H1 (cell line): ENCODE data around the gene CA5A. TPM values are rescaled to one million over a fixed set of nuclear protein-coding genes. Genes with fewer than 3 reads are reported as not detected.

Experiments
- CTCF ChIA-PET: fragments of 300-600 bp; sonication (Branson Sonifier 250); formaldehyde crosslinking; loops from one replicate; lab custom pipeline; 2021; ENCODE audit not compliant: partially characterized antibody; lab: Charles Lee
- POLR2A ChIA-PET: fragments of 300-600 bp; sonication (Branson Sonifier 250); formaldehyde crosslinking; loops from one replicate; lab custom pipeline; 2021; ENCODE audit warnings: inconsistent platforms; ENCODE audit not compliant: partially characterized antibody; lab: Charles Lee
- DNase-seq, 2 experiments: peaks; one replicate each; pipeline versions ENCODE4 v3.0.0 to v3.0.0-alpha.2; 2010 to 2022; ENCODE audit warnings: low spot score in 2 of 2, low read depth in 1 of 2, mixed read lengths in 1 of 2
- FAIRE-seq: peaks from 2 replicates; lab custom pipeline; 2011; peaks lifted over from hg19 to GRCh38; lab: Jason Lieb, UNC
- H2AFZ ChIP-seq: 2 replicates; pipeline ENCODE4 v1.8.1; 2012; ENCODE audit warnings: low read length, inconsistent platforms
- H2AK5ac ChIP-seq: 2 replicates; pipeline ENCODE4 v1.6.1; 2013; ENCODE audit warnings: low read depth, low read length
- H2BK120ac ChIP-seq: replicated peaks from 2 replicates; pipeline ENCODE3; 2013; ENCODE audit warnings: low read depth, low read length, inconsistent platforms
- H2BK12ac ChIP-seq: 2 replicates; pipeline ENCODE4 v1.6.1; 2013; ENCODE audit warnings: low read depth, low read length
- H2BK15ac ChIP-seq: 2 replicates; pipeline ENCODE4 v1.6.1; 2013; ENCODE audit warnings: low read length
- H2BK20ac ChIP-seq: 2 replicates; pipeline ENCODE4 v1.6.1; 2013; ENCODE audit warnings: low read length
- H2BK5ac ChIP-seq: 2 replicates; pipeline ENCODE4 v1.6.1; 2013; ENCODE audit warnings: low read depth, low read length
- H3K14ac ChIP-seq: 2 replicates; pipeline ENCODE4 v1.6.1; 2013; ENCODE audit warnings: inconsistent platforms; ENCODE audit not compliant: insufficient read length
- H3K18ac ChIP-seq: 2 replicates; pipeline ENCODE4 v1.6.1; 2013; ENCODE audit warnings: low read length; ENCODE audit errors: extremely low read depth
- H3K23ac ChIP-seq: 2 replicates; pipeline ENCODE4 v1.6.1; 2013; ENCODE audit warnings: inconsistent platforms; ENCODE audit not compliant: insufficient read length
- H3K23me2 ChIP-seq: 2 replicates; pipeline ENCODE4 v1.6.1; 2013; ENCODE audit warnings: low read depth, low read length
- H3K27ac ChIP-seq: 2 replicates; pipeline ENCODE4 v1.6.1; 2011; ENCODE audit warnings: low read depth, low read length, inconsistent platforms
- H3K27me3 ChIP-seq, 4 experiments: replicated peaks in 1 of 4; 1 replicate in 1 of 4; 2 replicates in 3 of 4; pipeline versions ENCODE4 v1.6.1 to v1.8.1; 2011 to 2013; ENCODE audit warnings: low read length in 3 of 4, mild to moderate bottlenecking in 3 of 4, inconsistent platforms in 2 of 4, mixed read lengths in 2 of 4, moderate library complexity in 1 of 4; ENCODE audit not compliant: control insufficient read depth in 3 of 4, insufficient read depth in 3 of 4; ENCODE audit errors: extremely low read depth in 1 of 4
- H3K36me3 ChIP-seq, 4 experiments: 2 replicates each; pipeline versions ENCODE4 v1.6.1 to v1.8.1; 2011 to 2013; ENCODE audit warnings: mild to moderate bottlenecking in 4 of 4, low read length in 3 of 4, moderate library complexity in 2 of 4, control low read depth in 1 of 4, inconsistent platforms in 1 of 4; ENCODE audit not compliant: insufficient read depth in 4 of 4, control insufficient read depth in 2 of 4
- H3K4ac ChIP-seq: replicated peaks from 2 replicates; pipeline ENCODE3; 2013; ENCODE audit warnings: low read length, low read depth, mixed read lengths, inconsistent platforms; ENCODE audit not compliant: insufficient read length
- H3K4me1 ChIP-seq, 4 experiments: replicated peaks in 1 of 4; 1 replicate in 1 of 4; 2 replicates in 3 of 4; pipeline versions ENCODE4 v1.6.1 to v1.8.1; 2011 to 2013; ENCODE audit warnings: low read length in 3 of 4, inconsistent platforms in 2 of 4, mixed read lengths in 1 of 4; ENCODE audit not compliant: insufficient read depth in 4 of 4, control insufficient read depth in 3 of 4
- H3K4me2 ChIP-seq, 2 experiments: 2 replicates each; pipeline versions ENCODE4 v1.6.1 to v1.8.1; 2011 to 2013; ENCODE audit warnings: low read depth in 2 of 2, low read length in 2 of 2, control low read depth in 1 of 2, inconsistent platforms in 1 of 2, mild to moderate bottlenecking in 1 of 2; ENCODE audit not compliant: insufficient read depth in 1 of 2
- H3K4me3 ChIP-seq, 4 experiments: fragments of 200-600, 300-600 bp in 1 of 4; sonication (generic), shearing (Covaris generic), sonication (Bioruptor Twin) in 1 of 4; 2 replicates each; pipeline versions ENCODE4 v1.5.1 to v1.8.1; 2011 to 2016; ENCODE audit warnings: low read length in 4 of 4, low read depth in 3 of 4, control low read depth in 2 of 4, inconsistent platforms in 2 of 4, mild to moderate bottlenecking in 2 of 4, mixed read lengths in 1 of 4, moderate library complexity in 1 of 4; ENCODE audit not compliant: insufficient read depth in 2 of 4; ENCODE audit errors: extremely low read depth in 1 of 4
- H3K56ac ChIP-seq: replicated peaks from 2 replicates; pipeline ENCODE3; 2013; ENCODE audit warnings: low read depth, mild to moderate bottlenecking, mixed read lengths, low read length, inconsistent platforms; ENCODE audit not compliant: insufficient read length
- H3K79me1 ChIP-seq: 2 replicates; pipeline ENCODE4 v1.6.1; 2013; ENCODE audit warnings: low read depth, low read length, control low read depth
- H3K79me2 ChIP-seq, 2 experiments: 2 replicates each; pipeline versions ENCODE4 v1.6.1 to v1.8.1; 2012 to 2013; ENCODE audit warnings: low read length in 2 of 2, mild to moderate bottlenecking in 2 of 2, inconsistent platforms in 1 of 2; ENCODE audit not compliant: insufficient read depth in 2 of 2, control insufficient read depth in 1 of 2
- H3K9ac ChIP-seq, 4 experiments: replicated peaks in 1 of 4; 1 replicate in 1 of 4; 2 replicates in 3 of 4; pipeline versions ENCODE4 v1.6.1 to v1.8.1; 2011 to 2013; ENCODE audit warnings: low read depth in 3 of 4, low read length in 3 of 4, control low read depth in 2 of 4, mild to moderate bottlenecking in 2 of 4, moderate library complexity in 2 of 4, inconsistent platforms in 1 of 4; ENCODE audit errors: extremely low read depth in 1 of 4
- H3K9me3 ChIP-seq, 2 experiments: 2 replicates each; pipeline versions ENCODE4 v1.6.1 to v1.8.1; 2012 to 2013; ENCODE audit warnings: mild to moderate bottlenecking in 2 of 2, moderate library complexity in 2 of 2, control low read depth in 1 of 2, inconsistent platforms in 1 of 2, low read depth in 1 of 2, low read length in 1 of 2, mixed read lengths in 1 of 2; ENCODE audit not compliant: insufficient read depth in 2 of 2
- H4K20me1 ChIP-seq, 2 experiments: replicated peaks in 1 of 2; 2 replicates each; pipeline versions ENCODE3 to v1.8.1; 2011 to 2013; ENCODE audit warnings: inconsistent platforms in 2 of 2, low read length in 2 of 2, mild to moderate bottlenecking in 1 of 2; ENCODE audit not compliant: insufficient read depth in 2 of 2, control insufficient read depth in 1 of 2
- H4K5ac ChIP-seq: 2 replicates; pipeline ENCODE4 v1.6.1; 2013; ENCODE audit warnings: low read length, low read depth, mixed read lengths, inconsistent platforms; ENCODE audit not compliant: insufficient read length
- H4K8ac ChIP-seq: 2 replicates; pipeline ENCODE4 v1.8.0; 2013; ENCODE audit warnings: mild to moderate bottlenecking, moderate library complexity, low read length, inconsistent platforms; ENCODE audit not compliant: insufficient read depth; ENCODE audit errors: extremely low read depth
- H4K91ac ChIP-seq: replicated peaks from 2 replicates; pipeline ENCODE3; 2013; ENCODE audit warnings: low read length, mixed read lengths, inconsistent platforms; ENCODE audit not compliant: insufficient read length
- ASH2L ChIP-seq: fragments of 200-600, 300-600 bp; sonication (generic); IDR thresholded peaks from one replicate; pipeline ENCODE4 v1.7.1; 2017; ENCODE audit warnings: low read length
- CTCF ChIP-seq, 3 experiments: IDR thresholded peaks; 1 replicate in 2 of 3; 2 replicates in 1 of 3; pipeline versions ENCODE4 v1.5.1 to v1.6.1; 2011; ENCODE audit warnings: low read length in 3 of 3, mild to moderate bottlenecking in 3 of 3, inconsistent platforms in 2 of 3, low read depth in 1 of 3, moderate library complexity in 1 of 3; ENCODE audit not compliant: insufficient read depth in 1 of 3; ENCODE audit errors: control extremely low read depth in 1 of 3
- JUND ChIP-seq: IDR thresholded peaks from 2 replicates; pipeline ENCODE4 v1.6.1; 2011; ENCODE audit warnings: mild to moderate bottlenecking, improper control_type of control experiment, low read length
- NANOG ChIP-seq: IDR thresholded peaks from 2 replicates; pipeline ENCODE4 v1.6.1; 2011; ENCODE audit warnings: low read length, low read depth, mild to moderate bottlenecking, inconsistent platforms; ENCODE audit not compliant: insufficient read depth, poor library complexity, severe bottlenecking
- POLR2A ChIP-seq, 2 experiments: IDR thresholded peaks; 1 replicate in 1 of 2; 2 replicates in 1 of 2; pipeline ENCODE4 v1.6.1; 2011; ENCODE audit warnings: low read depth in 2 of 2, low read length in 2 of 2, mild to moderate bottlenecking in 2 of 2; ENCODE audit errors: control extremely low read depth in 1 of 2
- SAP30 ChIP-seq: fragments of 300-600 bp; sonication (generic); IDR thresholded peaks from 2 replicates; pipeline ENCODE4 v1.7.1; 2012; ENCODE audit warnings: low read length, moderate library complexity, mild to moderate bottlenecking, inconsistent platforms; ENCODE audit not compliant: insufficient read depth, insufficient replicate concordance
- SIN3A ChIP-seq, 2 experiments: IDR thresholded peaks in 1 of 2; conservative IDR thresholded peaks in 1 of 2; 2 replicates each; pipeline ENCODE4 v1.6.1; 2011 to 2012; ENCODE audit warnings: low read length in 2 of 2, improper control_type of control experiment in 1 of 2, low read depth in 1 of 2, mild to moderate bottlenecking in 1 of 2
- SIX5 ChIP-seq: IDR thresholded peaks from 2 replicates; pipeline ENCODE4 v1.6.1; 2011; ENCODE audit warnings: mild to moderate bottlenecking, low read depth, low read length
- SP1 ChIP-seq: IDR thresholded peaks from 2 replicates; pipeline ENCODE4 v1.6.1; 2011; ENCODE audit warnings: low read depth, low read length
- TAF7 ChIP-seq: optimal IDR thresholded peaks from 2 replicates; pipeline ENCODE3; 2011; ENCODE audit warnings: low read depth, mild to moderate bottlenecking, inconsistent platforms, low read length, moderate library complexity, borderline replicate concordance
- TCF12 ChIP-seq: IDR thresholded peaks from 2 replicates; pipeline ENCODE4 v1.6.1; 2011; ENCODE audit warnings: low read depth, mild to moderate bottlenecking, low read length
- TEAD4 ChIP-seq: IDR thresholded peaks from 2 replicates; pipeline ENCODE4 v1.6.1; 2012; ENCODE audit warnings: low read depth, low read length, inconsistent platforms, mixed read lengths
- WGBS, 2 experiments: shearing (Covaris generic) in 1 of 2; methylation state at CpG; one replicate each; pipeline versions ENCODE4 v1.1.6 to v1.1.7; 2013 to 2015; ENCODE audit warnings: low lambda C conversion rate in 2 of 2, mixed read lengths in 2 of 2, inconsistent platforms in 1 of 2, low coverage in 1 of 2, missing lambda C conversion rate in 1 of 2; ENCODE audit not compliant: insufficient replicate concordance in 2 of 2, insufficient coverage in 1 of 2, insufficient read length in 1 of 2; ENCODE audit errors: extremely low coverage in 1 of 2, missing lambda C conversion rate in 1 of 2; 5-methylcytosine and 5-hydroxymethylcytosine counted together
- polyA plus RNA-seq, 7 experiments: library from polyadenylated mRNA; depleted of rRNA in 3 of 7; stranded (reverse) in 5 of 7; unstranded in 2 of 7; fragments of >200 nt in 5 of 7; fragments of 200-250 nt in 2 of 7; gene quantifications; 1 replicate in 5 of 7; 2 replicates in 1 of 7; 4 replicates in 1 of 7; pipeline versions ENCODE4 v1.2.1 to v1.2.3, GENCODE V29; 2011 to 2013; ENCODE audit warnings: missing spikeins in 2 of 7, mixed read lengths in 2 of 7
- total RNA-seq: library from RNA; stranded (reverse); fragmentation: NEBNext Ultra II Directional; extraction: Animal tissue kit (Norgen Biotek cat#: 25700); gene quantifications from 2 replicates; pipeline ENCODE4 v1.2.1, GENCODE V29; 2021

CA5A gene
- total and polyA plus RNA-seq, 2 of the 8 experiments (the other 6 are each of a cell fraction or from before 2014, with no cell fraction given) = not detected

GRCh38 chr16:87954361-87954760 lies 18.0 kb upstream of the CA5A start:
- H3K4me3 ChIP-seq = no peak overlapping the region
- H2BK15ac ChIP-seq = no peak overlapping the region
- no peak overlapping the region for H2BK12ac ChIP-seq
- no peak overlapping the region for H2BK120ac ChIP-seq
- no peaks in the 10 kb centered on the region for H3K9me3 ChIP-seq
- H3K4ac ChIP-seq = no peak overlapping the region
- peaks cover 9% of the 10 kb centered on the region for H3K23me2 ChIP-seq
- no peak overlapping the region for H2AK5ac ChIP-seq
- no peak overlapping the region for H3K9ac ChIP-seq
- H4K5ac ChIP-seq = no peak overlapping the region
- H4K20me1 ChIP-seq = peaks cover 4 to 16% of the 10 kb centered on the region in 2 experiments
- H3K79me1 ChIP-seq = peaks cover 29% of the 10 kb centered on the region
- no peak overlapping the region for H2AFZ ChIP-seq
- H3K4me1 ChIP-seq = peaks cover 0 to 5% (median 2%) of the 10 kb centered on the region in 4 experiments; a peak in 3 of 7 replicates
- no peak overlapping the region for H4K8ac ChIP-seq
- no peak overlapping the region for H3K23ac ChIP-seq
- no peak overlapping the region for H3K18ac ChIP-seq
- no peaks in the 10 kb centered on the region for H3K27me3 ChIP-seq
- H3K14ac ChIP-seq = no peak overlapping the region
- H3K79me2 ChIP-seq = peaks cover 11 to 77% of the 10 kb centered on the region in 2 experiments
- ChIA-PET POLR2A (interaction anchor here (0.6 to 5.2 kb wide), 4 partner anchors 9 to 175 kb away, joined by 3 to 40 read pairs (median 10); partner anchors contain the start of gene SLC7A5), CTCF (interaction anchor here (1.6 to 2.4 kb wide), 2 partner anchors 15 to 24 kb away, joined by 6 to 10 read pairs; no protein-coding TSS in a partner anchor)
- no peak overlapping the region for H4K91ac ChIP-seq
- H3K36me3 ChIP-seq = peaks cover 0 to 9% (median 2%) of the 10 kb centered on the region in 4 experiments; a peak in 3 of 8 replicates
- WGBS, 2 experiments = 84% methylated on average over 9 of the region's 14 CpGs; no CpG with 5 or more reads in 1 of the 2 experiments
- DNase-seq = no peak
- FAIRE-seq = no peak
- no peak overlapping the region for H3K27ac ChIP-seq
- H2BK20ac ChIP-seq = no peak overlapping the region
- no peak overlapping the region for H2BK5ac ChIP-seq
- H3K56ac ChIP-seq = no peak overlapping the region
- no peak overlapping the region for H3K4me2 ChIP-seq
- no peak for TF ChIP-seq ASH2L
- TF ChIP-seq TEAD4 = no peak
- TF ChIP-seq TCF12 = no peak
- no peak for TF ChIP-seq POLR2A (IDR thresholded peaks at IDR 0.05; ENCODE audit: control extremely low read depth in 1 of 2, low read depth in 2 of 2, low read length in 2 of 2)
- no peak for TF ChIP-seq SIN3A (conservative IDR thresholded peaks at IDR 0.05 in 1 of 2, IDR thresholded peaks at IDR 0.05 in 1 of 2; ENCODE audit: low read depth in 1 of 2, low read length in 2 of 2)
- no peak for TF ChIP-seq CTCF (IDR thresholded peaks at IDR 0.05; ENCODE audit: control extremely low read depth in 1 of 3, insufficient read depth in 1 of 3, low read depth in 1 of 3, low read length in 3 of 3)
- TF ChIP-seq SAP30 = no peak
- TF ChIP-seq SIX5 = no peak
- no peak for TF ChIP-seq NANOG
- TF ChIP-seq JUND = no peak
- no peak for TF ChIP-seq TAF7
- no peak for TF ChIP-seq SP1
